ENCODE measurements around the gene CSRNP2.

The CSRNP2 gene

GRCh38 chr12:51049525-51049924, 33.9 kb downstream of the CSRNP2 start:
- no peak overlapping the region for H3K9ac ChIP-seq (ENCODE audit: low read length)
- H3K27ac ChIP-seq (ENCODE audit: low read length): no peak overlapping the region
- no peaks in the 10 kb centered on the region for H3K27me3 ChIP-seq (ENCODE audit: control insufficient read depth, insufficient read depth, low read length)
- H3K9me3 ChIP-seq (ENCODE audit: control insufficient read depth, low read depth, low read length): no peaks in the 10 kb centered on the region
- peak overlapping the region; percentile 81 for H3K4me3 ChIP-seq (ENCODE audit: low read length)
- peaks cover 6% of the 10 kb centered on the region for H3K4me1 ChIP-seq (ENCODE audit: control insufficient read depth, low read depth, low read length)
- peaks cover 14% of the 10 kb centered on the region for H3K36me3 ChIP-seq (ENCODE audit: control insufficient read depth, low read depth, low read length)

DNA sequence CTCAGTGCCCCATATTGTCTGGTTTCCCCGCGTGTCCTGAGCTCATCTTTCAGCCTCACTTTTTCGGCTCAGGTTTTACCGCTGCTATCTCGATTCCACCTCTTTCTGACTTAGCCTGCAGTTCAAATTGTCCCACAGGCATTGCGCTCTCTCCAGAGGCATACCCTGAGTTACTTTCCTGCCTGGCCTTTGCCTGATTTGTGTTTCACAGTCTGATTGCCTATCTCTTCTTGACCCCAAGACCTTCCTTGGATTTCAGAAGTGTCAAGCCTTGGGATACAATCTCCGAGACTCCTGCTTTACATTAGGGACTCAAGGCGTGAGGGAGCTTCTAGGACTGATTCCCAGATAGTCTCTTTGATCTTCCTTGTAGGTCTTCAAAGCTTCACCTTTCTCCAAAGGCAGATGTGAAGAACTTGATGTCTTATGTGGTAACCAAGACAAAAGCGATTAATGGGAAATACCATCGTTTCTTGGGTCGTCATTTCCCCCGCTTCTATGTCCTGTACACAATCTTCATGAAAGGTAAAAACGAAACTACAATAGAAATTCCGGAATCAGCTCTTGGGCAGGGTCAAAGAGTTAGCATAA, 34.6 kb downstream of the CSRNP2 start:
- H3K27ac ChIP-seq (ENCODE audit: low read length): peak overlapping the region; percentile 25
- no peaks in the 10 kb centered on the region for H3K9me3 ChIP-seq (ENCODE audit: control insufficient read depth, low read depth, low read length)
- peaks cover 7% of the 10 kb centered on the region for H3K36me3 ChIP-seq (ENCODE audit: control insufficient read depth, low read depth, low read length)
- H3K4me1 ChIP-seq (ENCODE audit: control insufficient read depth, low read depth, low read length): peaks cover 6% of the 10 kb centered on the region
- H3K9ac ChIP-seq (ENCODE audit: low read length): peak overlapping the region; percentile 75
- H3K4me3 ChIP-seq (ENCODE audit: low read length): peak overlapping the region; percentile 81
- no peaks in the 10 kb centered on the region for H3K27me3 ChIP-seq (ENCODE audit: control insufficient read depth, insufficient read depth, low read length)

DNA sequence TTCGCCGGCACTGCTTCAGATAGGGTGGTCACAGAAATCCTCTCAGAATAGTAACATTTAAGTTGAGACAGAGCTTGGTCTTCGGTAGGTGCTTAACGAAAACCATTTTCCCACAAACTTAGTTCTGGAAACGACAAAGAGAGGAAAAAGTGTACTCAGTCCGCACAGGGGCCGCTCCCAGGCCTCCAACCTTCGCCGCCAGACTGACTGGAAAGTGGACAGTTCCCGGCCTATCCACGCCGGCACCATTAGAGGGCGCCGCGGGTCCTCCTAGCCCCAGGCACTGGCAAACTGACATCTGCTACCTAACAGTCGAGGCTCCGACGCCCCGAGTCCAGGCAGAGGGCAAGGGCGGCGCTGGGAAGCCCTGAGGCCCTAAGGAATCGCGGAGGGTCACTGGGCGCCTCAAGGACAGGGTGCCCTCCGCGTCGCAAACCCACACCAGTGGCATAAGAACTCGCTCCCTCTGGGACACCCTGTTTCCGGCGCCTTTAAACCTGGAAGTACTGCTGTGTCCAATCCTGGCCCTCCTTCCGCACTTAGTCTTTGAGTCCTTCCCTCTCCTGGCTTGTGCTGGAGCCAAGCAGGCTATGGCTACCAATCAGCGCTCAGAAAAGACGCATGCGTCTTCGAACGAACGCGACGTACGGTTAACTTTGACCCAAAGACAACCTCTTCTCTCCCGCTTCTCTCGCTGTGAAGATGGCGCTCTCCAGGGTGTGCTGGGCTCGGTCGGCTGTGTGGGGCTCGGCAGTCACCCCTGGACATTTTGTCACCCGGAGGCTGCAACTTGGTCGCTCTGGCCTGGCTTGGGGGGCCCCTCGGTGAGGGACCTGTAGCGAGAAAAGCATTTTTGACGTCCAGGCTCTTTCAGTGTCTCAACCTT, 35.5 kb downstream of the CSRNP2 start, which contains the start of gene LETMD1:
LETMD1 (plus strand) TSS at position 673 of the 886 bp plus-strand sequence; CDS start at position 703, 30 bp downstream.
- H3K4me1 ChIP-seq (ENCODE audit: control insufficient read depth, low read depth, low read length): peaks cover 6% of the 10 kb centered on the region
- no peaks in the 10 kb centered on the region for H3K27me3 ChIP-seq (ENCODE audit: control insufficient read depth, insufficient read depth, low read length)
- peaks cover 4% of the 10 kb centered on the region for H3K36me3 ChIP-seq (ENCODE audit: control insufficient read depth, low read depth, low read length)
- H3K27ac ChIP-seq (ENCODE audit: low read length): peak within 1 kb of the TSS; percentile 25
- peak within 1 kb of the TSS; percentile 75 for H3K9ac ChIP-seq (ENCODE audit: low read length)
- no peaks in the 10 kb centered on the region for H3K9me3 ChIP-seq (ENCODE audit: control insufficient read depth, low read depth, low read length)
- H3K4me3 ChIP-seq (ENCODE audit: low read length): peak within 1 kb of the TSS; percentile 81

DNA sequence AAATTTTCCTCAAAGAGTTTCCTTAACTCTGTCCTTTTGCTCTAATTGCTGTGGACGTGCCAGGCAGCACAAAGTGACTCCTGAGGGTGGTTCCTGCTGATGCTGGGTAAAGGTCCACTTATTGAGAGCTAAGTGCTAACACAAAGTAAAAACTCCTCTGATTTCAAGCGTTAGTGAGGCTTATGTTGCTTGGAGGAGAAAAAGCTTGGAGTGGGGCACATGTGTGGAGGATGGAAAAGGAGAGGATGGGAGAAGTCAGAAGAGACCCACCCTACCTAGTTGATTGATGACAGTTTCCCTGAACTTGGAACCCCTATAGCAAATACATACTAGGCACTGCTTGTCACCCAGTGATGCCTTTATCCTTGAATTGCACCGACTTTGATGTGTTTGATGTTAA, 47.1 kb downstream of the CSRNP2 start:
- no peaks in the 10 kb centered on the region for H3K36me3 ChIP-seq (ENCODE audit: control insufficient read depth, low read depth, low read length)
- H3K9ac ChIP-seq (ENCODE audit: low read length): no peak overlapping the region
- H3K27me3 ChIP-seq (ENCODE audit: control insufficient read depth, insufficient read depth, low read length): no peaks in the 10 kb centered on the region
- H3K27ac ChIP-seq (ENCODE audit: low read length): no peak overlapping the region
- H3K4me3 ChIP-seq (ENCODE audit: low read length): no peak overlapping the region
- no peaks in the 10 kb centered on the region for H3K4me1 ChIP-seq (ENCODE audit: control insufficient read depth, low read depth, low read length)
- H3K9me3 ChIP-seq (ENCODE audit: control insufficient read depth, low read depth, low read length): no peaks in the 10 kb centered on the region

DNA sequence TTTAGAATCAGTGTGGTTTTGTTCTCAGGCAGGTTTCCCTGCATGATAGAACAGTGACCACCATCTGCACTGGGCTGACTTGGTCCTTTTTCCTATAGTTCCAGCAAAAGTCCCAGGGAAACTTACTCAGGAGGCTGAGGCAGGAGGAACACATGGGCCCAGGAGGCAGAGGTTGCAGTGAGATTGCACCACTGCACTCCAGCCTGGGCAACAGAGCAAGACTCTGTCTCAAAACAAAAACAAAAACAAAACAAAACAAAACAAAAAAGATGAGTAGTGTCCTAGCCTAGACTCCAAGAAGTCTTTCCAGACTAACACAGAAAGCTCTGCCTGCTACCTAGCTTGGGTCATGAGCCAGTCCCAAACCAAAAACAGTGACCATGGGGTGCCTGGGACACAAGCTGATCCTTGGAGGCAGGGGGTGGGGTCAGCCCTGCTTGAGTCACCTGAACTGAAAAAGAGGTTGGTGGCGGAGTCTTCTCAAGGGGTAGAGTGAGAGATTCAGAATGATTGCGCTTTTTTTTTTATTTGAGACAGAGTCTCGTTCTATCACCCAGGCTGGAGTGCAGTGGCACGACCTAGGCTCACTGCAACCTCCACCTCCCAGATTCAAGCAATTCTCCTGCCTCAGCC, 49.8 kb downstream of the CSRNP2 start:
- H3K9me3 ChIP-seq (ENCODE audit: control insufficient read depth, low read depth, low read length): no peaks in the 10 kb centered on the region
- no peak overlapping the region for H3K27ac ChIP-seq (ENCODE audit: low read length)
- no peak overlapping the region for H3K4me3 ChIP-seq (ENCODE audit: low read length)

GRCh38 chr12:51033048-51033447, 50.3 kb downstream of the CSRNP2 start:
- Histone ChIP-seq H3K4me1 (ENCODE audit: control insufficient read depth, low read depth, low read length) (peaks cover 5% of the 10 kb centered on the region), H3K27me3 (ENCODE audit: control insufficient read depth, insufficient read depth, low read length) (no peaks in the 10 kb centered on the region), H3K9ac (ENCODE audit: low read length) (no peak overlapping the region), H3K36me3 (ENCODE audit: control insufficient read depth, low read depth, low read length) (no peaks in the 10 kb centered on the region), H3K27ac (ENCODE audit: low read length) (no peak overlapping the region), H3K9me3 (ENCODE audit: control insufficient read depth, low read depth, low read length) (no peaks in the 10 kb centered on the region), H3K4me3 (ENCODE audit: low read length) (no peak overlapping the region)

More for the DNA sequence above, 49.8 kb downstream of the CSRNP2 start:
- peaks cover 1% of the 10 kb centered on the region for H3K4me1 ChIP-seq (ENCODE audit: control insufficient read depth, low read depth, low read length)
- no peaks in the 10 kb centered on the region for H3K27me3 ChIP-seq (ENCODE audit: control insufficient read depth, insufficient read depth, low read length)
- H3K36me3 ChIP-seq (ENCODE audit: control insufficient read depth, low read depth, low read length): no peaks in the 10 kb centered on the region
- no peak overlapping the region for H3K9ac ChIP-seq (ENCODE audit: low read length)

- Histone ChIP-seq H3K9me3 (ENCODE audit: control insufficient read depth, low read depth, low read length) (no peaks in the 10 kb centered on the region), H3K27ac (ENCODE audit: low read length) (no peak overlapping the region), H3K9ac (ENCODE audit: low read length) (no peak overlapping the region), H3K4me3 (ENCODE audit: low read length) (no peak overlapping the region), H3K27me3 (ENCODE audit: control insufficient read depth, insufficient read depth, low read length) (no peaks in the 10 kb centered on the region), H3K4me1 (ENCODE audit: control insufficient read depth, low read depth, low read length) (peaks cover 26% of the 10 kb centered on the region), H3K36me3 (ENCODE audit: control insufficient read depth, low read depth, low read length) (no peaks in the 10 kb centered on the region)
These were observed 54.6 kb downstream of the CSRNP2 start for GRCh38 chr12:51028813-51029150.

DNA sequence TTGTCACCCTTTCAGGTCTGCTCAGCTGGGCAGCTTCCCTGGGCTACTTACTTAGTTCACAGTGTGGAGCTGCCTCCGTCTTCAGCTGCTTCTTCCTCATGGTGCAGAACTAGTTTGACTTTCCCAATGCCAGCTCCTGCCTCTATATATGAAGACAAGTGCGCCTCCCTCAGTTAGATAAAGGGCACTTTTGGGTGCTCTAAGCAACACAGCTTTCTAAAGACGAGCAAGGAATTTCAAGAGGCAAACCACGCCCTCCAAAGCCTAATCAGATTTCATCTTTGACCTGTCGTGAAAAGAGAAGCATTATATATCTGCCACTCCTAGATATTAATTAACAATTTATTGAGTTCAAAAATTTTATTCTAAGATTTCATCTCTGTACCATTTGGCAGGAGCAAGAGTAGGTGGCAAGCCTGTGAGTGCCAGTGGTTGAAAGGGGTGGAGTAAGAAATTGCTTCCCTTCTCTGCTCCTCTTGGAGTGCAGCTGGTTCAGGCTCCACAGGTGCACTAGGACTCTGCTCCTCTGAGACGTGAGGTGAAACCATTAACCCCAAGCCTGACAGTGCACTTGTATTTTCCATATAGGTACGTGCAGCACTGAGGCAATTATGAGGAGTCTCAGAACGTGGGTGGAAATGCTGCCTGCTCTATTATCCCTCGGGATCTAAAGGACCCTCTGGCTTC, 55.1 kb downstream of the CSRNP2 start:
- H3K4me1 ChIP-seq (ENCODE audit: control insufficient read depth, low read depth, low read length): peaks cover 26% of the 10 kb centered on the region
- H3K4me3 ChIP-seq (ENCODE audit: low read length): no peak overlapping the region
- H3K36me3 ChIP-seq (ENCODE audit: control insufficient read depth, low read depth, low read length): no peaks in the 10 kb centered on the region
- H3K27me3 ChIP-seq (ENCODE audit: control insufficient read depth, insufficient read depth, low read length): no peaks in the 10 kb centered on the region
- H3K27ac ChIP-seq (ENCODE audit: low read length): no peak overlapping the region
- no peak overlapping the region for H3K9ac ChIP-seq (ENCODE audit: low read length)
- no peaks in the 10 kb centered on the region for H3K9me3 ChIP-seq (ENCODE audit: control insufficient read depth, low read depth, low read length)

GRCh38 chr12:51027342-51027835, 56.0 kb downstream of the CSRNP2 start:
- Histone ChIP-seq H3K9me3 (ENCODE audit: control insufficient read depth, low read depth, low read length) (no peaks in the 10 kb centered on the region), H3K27me3 (ENCODE audit: control insufficient read depth, insufficient read depth, low read length) (no peaks in the 10 kb centered on the region), H3K4me1 (ENCODE audit: control insufficient read depth, low read depth, low read length) (peaks cover 26% of the 10 kb centered on the region), H3K36me3 (ENCODE audit: control insufficient read depth, low read depth, low read length) (no peaks in the 10 kb centered on the region), H3K4me3 (ENCODE audit: low read length) (no peak overlapping the region), H3K27ac (ENCODE audit: low read length) (no peak overlapping the region), H3K9ac (ENCODE audit: low read length) (no peak overlapping the region)

GRCh38 chr12:51025836-51026638, 57.4 kb downstream of the CSRNP2 start, which contains the start of gene SLC11A2:
Gene SLC11A2, minus strand, starts transcription at chr12:51026384. Its CDS starts 15,656 bp downstream, at chr12:51010728.
- no peaks in the 10 kb centered on the region for H3K9me3 ChIP-seq (ENCODE audit: control insufficient read depth, low read depth, low read length)
- H3K4me3 ChIP-seq (ENCODE audit: low read length): peak within 1 kb of the TSS; percentile 64
- H3K27me3 ChIP-seq (ENCODE audit: control insufficient read depth, insufficient read depth, low read length): no peaks in the 10 kb centered on the region
- peak within 1 kb of the TSS; percentile 40 for H3K27ac ChIP-seq (ENCODE audit: low read length)
- peak within 1 kb of the TSS; percentile 88 for H3K9ac ChIP-seq (ENCODE audit: low read length)
- no peaks in the 10 kb centered on the region for H3K36me3 ChIP-seq (ENCODE audit: control insufficient read depth, low read depth, low read length)
- peaks cover 26% of the 10 kb centered on the region for H3K4me1 ChIP-seq (ENCODE audit: control insufficient read depth, low read depth, low read length)
